ENCODE results near the gene MMP28.

The MMP28 gene

GRCh38 chr17:35795007-35795870, at the start of gene MMP28:
Gene MMP28 (minus strand): TSS chr17:35795641. CDS start chr17:35795377, 264 bp downstream.
- DNase-seq = peak; percentile 26 to 34

- DNase-seq = no peak
Observed at GRCh38 chr17:35844547-35844946, 49.1 kb upstream of the MMP28 start.

- DNase-seq = no peak
Observed at GRCh38 chr17:35843698-35844097, 48.3 kb upstream of the MMP28 start.

DNA sequence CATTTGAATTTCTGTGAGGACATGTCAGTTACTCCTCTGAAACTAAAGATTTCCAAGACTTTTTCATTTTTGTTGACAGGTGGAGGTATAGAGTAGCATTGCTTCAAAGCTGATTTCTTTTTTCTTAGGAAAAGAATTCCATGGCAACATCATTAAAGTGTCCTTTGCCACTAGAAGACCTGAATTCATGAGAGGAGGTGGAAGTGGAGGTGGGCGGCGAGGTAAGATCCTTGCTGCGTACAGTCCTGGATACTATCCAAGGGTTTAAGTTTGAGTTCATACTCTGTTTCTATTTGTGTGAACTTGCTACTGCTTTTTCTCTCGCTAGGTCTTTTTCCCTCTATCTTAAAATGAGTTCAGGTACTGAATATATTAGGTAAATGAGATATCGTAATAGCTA, 46.8 kb upstream of the MMP28 start:
- DNase-seq = no peak

GRCh38 chr17:35841505-35841904, 46.1 kb upstream of the MMP28 start:
- DNase-seq = no peak

- DNase-seq = no peak
Observed at GRCh38 chr17:35841101-35841500, 45.7 kb upstream of the MMP28 start.

DNA sequence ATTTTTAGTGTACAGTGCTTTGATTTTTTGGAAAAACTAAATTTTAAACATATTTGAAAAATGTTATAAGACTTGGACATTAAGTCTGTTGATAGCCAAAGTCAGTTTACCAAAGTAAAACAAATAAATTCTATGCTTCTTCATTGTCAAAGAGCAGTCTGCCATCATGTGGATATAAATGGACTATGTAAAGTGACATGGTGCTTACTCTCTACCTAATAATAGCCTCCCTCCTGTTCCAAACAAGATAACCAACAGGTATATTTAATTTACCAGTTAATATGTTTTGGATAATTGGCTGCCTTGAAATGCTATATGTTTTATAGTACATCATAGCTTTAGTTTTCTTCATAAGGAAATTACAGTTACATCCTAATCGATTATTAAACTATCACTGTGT, 29.8 kb upstream of the MMP28 start:
- DNase-seq = no peak

DNA sequence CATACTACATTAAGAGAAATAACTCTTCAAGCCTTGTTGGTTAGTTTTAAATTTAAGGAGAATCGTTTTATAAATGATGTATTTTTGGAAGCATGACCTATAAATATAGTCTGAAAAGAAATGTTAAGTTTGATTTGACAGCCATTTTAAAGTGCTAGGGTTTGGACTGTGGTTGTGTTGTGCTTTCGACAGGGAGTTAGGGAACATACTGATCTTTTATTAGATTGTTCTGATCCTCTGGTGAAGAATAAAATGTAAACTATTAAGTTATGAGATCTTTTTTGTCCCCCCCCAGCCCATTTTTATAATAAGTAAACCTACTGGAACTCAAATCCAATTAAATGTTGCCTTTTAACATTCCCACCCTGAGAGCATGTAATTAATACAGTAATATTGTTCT, 25.9 kb upstream of the MMP28 start:
- DNase-seq = no peak

DNA sequence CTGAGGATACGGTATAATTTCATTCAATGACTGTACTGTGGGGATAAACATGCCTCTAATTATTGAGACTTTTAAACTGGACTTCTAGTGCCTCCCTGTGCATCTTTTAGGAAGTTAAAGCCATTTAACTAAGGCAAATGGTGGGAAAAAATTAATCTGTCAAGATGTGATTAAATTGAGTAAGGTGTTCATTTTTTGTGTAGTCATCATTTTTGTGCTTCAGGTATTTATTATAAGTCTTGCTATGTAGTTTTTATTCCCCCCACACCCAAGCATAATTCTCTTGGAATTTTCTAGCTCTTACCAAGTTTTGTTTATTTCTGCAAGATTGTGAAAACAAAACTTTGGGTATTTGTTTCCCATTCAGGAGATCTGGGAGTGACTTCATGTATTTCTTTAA, 24.0 kb upstream of the MMP28 start:
- no peak for DNase-seq

- DNase-seq = no peak
Observed at GRCh38 chr17:35817196-35817595, 21.8 kb upstream of the MMP28 start.

GRCh38 chr17:35816723-35817122, 21.3 kb upstream of the MMP28 start:
- no peak for DNase-seq

DNA sequence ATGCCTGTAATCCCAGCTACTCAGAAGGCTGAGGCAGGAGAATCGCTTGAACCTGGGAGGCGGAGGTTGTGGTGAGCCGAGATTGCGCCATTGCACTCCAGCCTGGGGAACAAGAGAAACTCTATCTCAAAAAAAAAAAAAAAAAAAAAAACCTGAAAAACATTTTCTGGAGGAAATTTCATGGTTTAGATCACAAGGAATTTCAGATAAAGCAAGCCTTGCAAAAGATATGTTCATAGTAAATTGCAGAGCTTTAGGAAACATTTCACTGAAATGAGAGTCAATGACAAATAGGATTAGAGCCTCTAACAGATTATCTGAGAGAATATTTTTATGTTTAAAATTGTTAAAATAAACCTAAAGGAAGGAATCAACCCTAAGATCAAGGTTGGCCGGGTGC, 17.0 kb upstream of the MMP28 start:
- no peak for DNase-seq

DNA sequence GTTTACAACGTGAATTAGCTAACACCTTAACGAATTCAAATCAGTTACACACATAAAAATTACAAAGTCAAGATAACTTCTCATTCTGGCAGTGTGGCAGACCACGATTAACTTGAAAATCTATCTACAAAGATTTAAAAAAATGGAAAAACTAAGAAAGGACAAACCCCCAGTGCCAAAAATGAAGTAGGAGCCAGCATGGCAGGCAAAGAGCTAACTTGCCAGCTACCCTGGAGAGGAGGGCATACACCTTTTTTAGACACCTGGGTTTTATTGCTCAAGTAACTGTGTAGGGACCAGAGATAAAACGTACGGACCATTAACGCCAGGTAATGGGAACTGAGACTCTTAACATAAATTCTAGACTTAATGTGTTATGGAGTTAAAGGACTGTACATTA, 16.3 kb upstream of the MMP28 start:
- no peak for DNase-seq

DNA sequence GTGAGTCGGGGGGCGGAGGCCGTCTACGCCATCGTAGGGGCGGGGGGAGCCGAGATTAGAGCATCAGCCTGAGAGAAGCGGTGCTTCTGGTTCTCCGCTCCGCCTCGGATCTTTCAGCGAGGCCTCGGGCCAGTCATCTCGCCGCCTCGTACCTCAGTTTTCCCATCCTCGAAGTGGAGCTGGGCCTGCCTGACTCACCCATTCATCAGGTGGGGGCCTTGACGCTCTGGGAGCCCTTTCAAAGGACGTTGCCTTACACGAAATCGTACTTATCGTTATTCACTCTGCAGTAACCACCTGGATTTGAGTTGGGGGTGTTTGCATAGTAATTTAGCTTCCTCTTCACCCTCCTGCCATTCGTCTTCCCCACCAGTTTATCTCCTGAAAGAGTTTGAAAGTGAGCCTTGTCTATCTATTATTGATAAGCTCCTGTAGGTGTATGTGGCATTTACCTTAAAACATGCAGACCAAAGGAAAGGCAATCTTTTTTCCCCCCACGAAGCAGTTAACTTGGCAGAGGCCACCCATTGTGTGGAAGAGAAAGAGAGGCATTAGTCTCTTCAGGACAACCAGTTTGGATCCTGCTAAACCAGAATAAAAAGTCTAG, 14.5 kb upstream of the MMP28 start:
- DNase-seq = no peak

DNA sequence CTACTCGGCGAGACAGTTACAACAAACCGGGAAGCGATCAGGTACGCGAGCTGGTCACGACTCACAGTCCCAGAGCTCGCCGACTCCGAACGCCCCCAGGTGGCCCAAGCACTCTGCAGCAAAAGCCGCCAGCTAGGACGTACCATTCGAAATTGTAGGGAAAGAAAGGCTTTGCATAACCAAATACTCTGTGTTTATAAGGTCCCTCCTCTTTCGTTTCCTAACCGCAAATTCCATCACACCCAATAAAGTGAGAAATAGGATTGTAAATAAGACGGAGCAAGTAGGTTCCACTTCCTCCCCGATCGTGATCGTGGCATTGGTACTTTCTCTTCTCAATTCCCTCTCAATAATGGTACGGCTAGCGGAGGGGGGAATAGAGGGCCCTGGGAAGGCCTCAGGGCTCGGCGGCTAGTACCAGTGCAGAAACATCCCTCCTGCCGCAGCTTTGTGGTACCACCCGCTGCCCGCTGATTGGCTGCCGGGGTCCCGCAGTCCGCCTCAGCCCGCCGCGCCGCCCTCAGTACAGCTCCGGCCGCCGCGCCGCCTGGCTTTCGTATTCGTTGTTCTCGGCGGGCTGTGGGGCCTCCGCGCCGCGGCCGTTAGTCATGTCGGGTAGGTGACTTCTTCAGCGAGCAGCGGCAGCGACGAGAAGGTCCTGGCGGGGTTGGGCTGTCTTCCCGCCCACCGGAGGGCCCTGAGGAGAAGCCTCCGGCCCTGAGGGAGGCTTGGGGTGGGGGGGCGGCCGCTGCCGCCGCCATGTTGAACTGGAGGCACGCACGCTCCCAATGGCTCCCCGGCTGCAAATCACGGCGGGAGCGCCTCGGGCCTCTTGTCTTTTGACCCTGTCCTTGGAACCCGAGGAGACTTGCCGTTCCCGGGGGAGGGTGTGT, 13.8 kb upstream of the MMP28 start, which contains the start of gene TAF15:
TSS of gene TAF15 (plus strand) at position 523 of the 893 bp plus-strand sequence. CDS start at position 609, 86 bp downstream.
- peak; percentile 91 to 95 for DNase-seq

- no peak for DNase-seq
Observed at GRCh38 chr17:35808240-35808961, 13.0 kb upstream of the MMP28 start.

DNA sequence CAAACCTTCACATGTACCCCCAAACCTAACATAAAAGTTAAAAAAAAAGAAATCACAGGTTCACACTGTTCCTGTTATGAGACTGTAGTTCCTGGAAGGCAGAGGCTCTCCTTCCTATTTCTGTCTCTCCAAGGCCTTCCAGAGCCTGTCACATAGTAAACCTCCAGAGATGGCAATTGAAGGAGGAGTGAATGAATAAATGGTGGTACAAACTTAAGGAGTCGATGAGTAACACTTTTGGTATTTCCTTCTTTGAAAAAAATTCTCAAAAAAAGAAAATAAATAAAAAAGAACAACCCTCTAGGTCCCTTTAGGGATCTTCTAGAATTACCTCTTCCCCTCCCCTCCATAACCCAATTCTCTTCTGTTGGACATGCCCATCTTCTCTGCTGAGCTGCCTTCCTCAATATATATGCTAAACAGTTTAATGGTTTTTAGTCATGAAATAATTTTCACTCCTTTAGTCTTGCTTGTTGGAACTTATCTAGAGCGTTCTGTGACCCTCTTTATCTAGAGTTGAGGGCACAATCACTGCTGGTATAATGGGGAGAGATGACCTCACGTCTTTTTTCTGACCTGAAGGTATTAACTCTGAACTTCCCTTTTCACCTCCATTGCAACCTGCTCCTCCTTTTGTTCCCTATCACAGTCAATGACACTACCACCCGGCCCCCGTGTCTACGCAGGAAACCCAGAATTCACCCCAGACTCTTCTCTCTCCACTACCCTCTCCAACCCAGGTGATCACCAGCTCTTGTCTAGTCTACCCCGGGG, 12.1 kb upstream of the MMP28 start:
- no peak for DNase-seq

GRCh38 chr17:35804658-35805192, 9.3 kb upstream of the MMP28 start:
- peak; percentile 25 to 41 for DNase-seq

GRCh38 chr17:35801583-35802224, 6.3 kb upstream of the MMP28 start:
- no peak for DNase-seq

DNA sequence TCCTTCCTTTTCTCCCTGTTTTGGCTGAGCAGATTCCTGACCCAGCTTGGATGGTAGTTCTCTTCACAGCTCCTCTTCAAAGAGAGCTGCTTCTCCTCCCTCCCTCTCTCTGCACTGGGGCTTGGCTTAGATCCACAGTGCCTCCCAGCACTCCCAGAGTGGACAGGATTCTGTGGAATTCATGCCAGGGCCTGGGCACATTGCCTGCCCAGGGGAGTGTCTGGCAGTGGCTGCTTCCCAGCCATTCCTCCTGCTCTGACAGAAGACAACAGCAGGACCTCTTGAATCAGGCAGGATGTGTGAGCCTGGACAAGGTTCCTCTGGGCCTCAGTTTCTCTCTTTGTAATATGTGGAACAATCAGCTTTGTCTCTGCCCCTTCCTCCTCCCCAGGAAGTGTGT, 4.5 kb upstream of the MMP28 start:
- DNase-seq = no peak

DNA sequence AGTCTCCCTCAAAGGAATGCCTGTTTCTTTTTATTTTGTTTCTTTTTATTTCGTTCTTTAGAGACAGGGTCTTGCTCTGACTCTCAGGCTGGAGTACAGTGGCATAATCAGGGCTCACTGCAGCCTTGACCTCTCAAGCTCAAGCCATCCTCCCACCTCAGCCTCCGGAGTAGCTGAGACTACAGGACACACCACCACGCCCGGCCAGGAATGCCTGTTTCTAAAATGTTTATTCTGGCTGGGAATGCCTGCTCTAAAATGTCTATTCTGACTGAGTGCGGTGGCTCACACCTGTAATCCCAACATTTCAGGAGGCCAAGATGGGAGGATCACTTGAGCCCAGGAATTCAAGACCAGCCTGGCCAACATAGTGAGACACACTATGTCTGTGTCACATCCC, 2.5 kb upstream of the MMP28 start:
- no peak for DNase-seq
